Osteocyte (in vitro differentiated cells): ENCODE results near the gene MCF2L2. TPM values are rescaled to one million over a fixed set of nuclear protein-coding genes. Genes with fewer than 3 reads are reported as not detected.

Source experiments
- DNase-seq: peaks from one replicate; pipeline ENCODE4 v3.0.0; 2021; ENCODE audit warnings: mixed read lengths; ENCODE audit not compliant: unreplicated experiment; ENCODE audit errors: extremely low spot score
- H3K27ac Mint-ChIP-seq: one replicate; pipeline ENCODE4 v1.8.0; 2021; ENCODE audit warnings: mild to moderate bottlenecking, mixed read lengths; ENCODE audit not compliant: unreplicated experiment
- H3K27me3 Mint-ChIP-seq: one replicate; pipeline ENCODE4 v1.8.0; 2021; ENCODE audit warnings: mixed read lengths; ENCODE audit not compliant: unreplicated experiment
- H3K36me3 Mint-ChIP-seq: one replicate; pipeline ENCODE4 v1.8.0; 2021; ENCODE audit warnings: mixed read lengths; ENCODE audit not compliant: unreplicated experiment
- H3K4me1 Mint-ChIP-seq: one replicate; pipeline ENCODE4 v1.8.0; 2021; ENCODE audit warnings: mixed read lengths; ENCODE audit not compliant: unreplicated experiment
- H3K4me3 Mint-ChIP-seq: one replicate; pipeline ENCODE4 v1.8.0; 2021; ENCODE audit warnings: mild to moderate bottlenecking, moderate library complexity, mixed read lengths; ENCODE audit not compliant: unreplicated experiment
- H3K9me3 Mint-ChIP-seq: one replicate; pipeline ENCODE4 v1.8.0; 2021; ENCODE audit warnings: mixed read lengths; ENCODE audit not compliant: unreplicated experiment
- CTCF ChIP-seq: fragments of 200-600 bp; sonication (generic); IDR thresholded peaks from 2 replicates; pipeline ENCODE4 v1.5.0; 2021; ENCODE audit warnings: antibody characterized with exemption, mild to moderate bottlenecking, moderate library complexity
- total RNA-seq: library from RNA; stranded (reverse); gene quantifications from 2 replicates; pipeline ENCODE4 v1.2.1, GENCODE V29; 2021

The MCF2L2 gene
- total RNA-seq, 1 donor from 2014 or later: 1.7 TPM

- Mint-ChIP-seq H3K27ac (no peak overlapping the region), H3K4me1 (peaks cover 4% of the 10 kb centered on the region), H3K36me3 (no peaks in the 10 kb centered on the region), H3K9me3 (peaks cover 2% of the 10 kb centered on the region), H3K4me3 (no peak overlapping the region), H3K27me3 (no peaks in the 10 kb centered on the region)
- TF ChIP-seq CTCF: no peak
- DNase-seq: no peak
Observed at GRCh38 chr3:183339461-183340086, 88.8 kb downstream of the MCF2L2 start.

GRCh38 chr3:183338520-183338919 is 89.9 kb downstream of the MCF2L2 start:
- no peaks in the 10 kb centered on the region for H3K27me3 Mint-ChIP-seq
- no peak for TF ChIP-seq CTCF
- H3K27ac Mint-ChIP-seq: no peak overlapping the region
- H3K36me3 Mint-ChIP-seq: no peaks in the 10 kb centered on the region
- peaks cover 4% of the 10 kb centered on the region for H3K4me1 Mint-ChIP-seq
- DNase-seq: no peak
- no peak overlapping the region for H3K4me3 Mint-ChIP-seq
- no peaks in the 10 kb centered on the region for H3K9me3 Mint-ChIP-seq

- Mint-ChIP-seq H3K27me3 (no peaks in the 10 kb centered on the region), H3K4me1 (peaks cover 14% of the 10 kb centered on the region), H3K4me3 (no peak overlapping the region), H3K27ac (no peak overlapping the region), H3K9me3 (no peaks in the 10 kb centered on the region), H3K36me3 (peaks cover 2% of the 10 kb centered on the region)
- no peak for DNase-seq
- no peak for TF ChIP-seq CTCF
Observed at GRCh38 chr3:183332487-183332886, 95.9 kb downstream of the MCF2L2 start.

- TF ChIP-seq CTCF: no peak
- no peak for DNase-seq
- H3K27me3 Mint-ChIP-seq: no peaks in the 10 kb centered on the region
- peaks cover 2% of the 10 kb centered on the region for H3K36me3 Mint-ChIP-seq
- H3K4me1 Mint-ChIP-seq: peaks cover 16% of the 10 kb centered on the region
- H3K9me3 Mint-ChIP-seq: no peaks in the 10 kb centered on the region
- H3K4me3 Mint-ChIP-seq: no peak overlapping the region
- no peak overlapping the region for H3K27ac Mint-ChIP-seq
Observed at GRCh38 chr3:183331498-183331897, 96.9 kb downstream of the MCF2L2 start.

- Mint-ChIP-seq H3K27ac (no peak overlapping the region), H3K4me1 (peaks cover 16% of the 10 kb centered on the region)
Observed at GRCh38 chr3:183330881-183331280, 97.5 kb downstream of the MCF2L2 start.

More at GRCh38 chr3:183330881-183331280, 97.5 kb downstream of the MCF2L2 start:
- no peak for DNase-seq
- TF ChIP-seq CTCF: no peak
- Mint-ChIP-seq H3K4me3 (no peak overlapping the region), H3K9me3 (no peaks in the 10 kb centered on the region), H3K27me3 (no peaks in the 10 kb centered on the region), H3K36me3 (peaks cover 2% of the 10 kb centered on the region)
